Measurements from ENCODE around the gene DACT2.

DNA sequence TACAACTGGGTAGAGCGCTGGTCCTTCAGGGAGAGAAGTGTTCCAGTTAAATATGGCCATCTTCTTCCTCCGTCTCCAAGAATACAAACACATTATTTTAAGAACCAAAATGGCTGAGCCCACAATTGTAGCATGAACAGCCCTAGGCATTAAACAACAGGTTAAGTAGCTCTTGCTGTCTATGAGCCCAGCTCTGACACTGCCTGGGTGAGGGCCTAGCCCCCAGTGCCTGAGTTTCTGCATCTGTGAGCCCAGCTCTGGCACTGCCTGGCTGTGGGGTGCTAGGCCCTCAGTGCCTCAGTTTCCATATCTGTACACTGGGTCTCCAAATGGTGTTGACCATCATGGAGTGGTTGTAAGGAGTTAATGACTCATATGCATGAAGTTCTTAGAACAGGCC is 24.8 kb upstream of the DACT2 start:
- TF ChIP-seq, protein P1, sequence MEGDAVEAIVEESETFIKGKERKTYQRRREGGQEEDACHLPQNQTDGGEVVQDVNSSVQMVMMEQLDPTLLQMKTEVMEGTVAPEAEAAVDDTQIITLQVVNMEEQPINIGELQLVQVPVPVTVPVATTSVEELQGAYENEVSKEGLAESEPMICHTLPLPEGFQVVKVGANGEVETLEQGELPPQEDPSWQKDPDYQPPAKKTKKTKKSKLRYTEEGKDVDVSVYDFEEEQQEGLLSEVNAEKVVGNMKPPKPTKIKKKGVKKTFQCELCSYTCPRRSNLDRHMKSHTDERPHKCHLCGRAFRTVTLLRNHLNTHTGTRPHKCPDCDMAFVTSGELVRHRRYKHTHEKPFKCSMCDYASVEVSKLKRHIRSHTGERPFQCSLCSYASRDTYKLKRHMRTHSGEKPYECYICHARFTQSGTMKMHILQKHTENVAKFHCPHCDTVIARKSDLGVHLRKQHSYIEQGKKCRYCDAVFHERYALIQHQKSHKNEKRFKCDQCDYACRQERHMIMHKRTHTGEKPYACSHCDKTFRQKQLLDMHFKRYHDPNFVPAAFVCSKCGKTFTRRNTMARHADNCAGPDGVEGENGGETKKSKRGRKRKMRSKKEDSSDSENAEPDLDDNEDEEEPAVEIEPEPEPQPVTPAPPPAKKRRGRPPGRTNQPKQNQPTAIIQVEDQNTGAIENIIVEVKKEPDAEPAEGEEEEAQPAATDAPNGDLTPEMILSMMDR (IDR thresholded peaks at IDR 0.05): no peak
- no peak for TF ChIP-seq ZFX (IDR thresholded peaks at IDR 0.05; ENCODE audit: borderline replicate concordance)
